Mammary epithelial cell (primary cell): ENCODE results near the gene KCNH1.

Source experiments
- EZH2 ChIP-seq: IDR thresholded peaks from 2 replicates; pipeline ENCODE4 v1.6.1; 2012; ENCODE audit warnings: low read length, inconsistent platforms, borderline replicate concordance
- TF ChIP-seq, protein P1 (sequence below), 2 donors: IDR thresholded peaks in 1 of 2; conservative IDR thresholded peaks in 1 of 2; 2 replicates each; pipeline ENCODE4 v1.5.1; 2011 to 2012; ENCODE audit warnings: inconsistent platforms in 2 of 2, low read length in 2 of 2, mild to moderate bottlenecking in 2 of 2, control low read depth in 1 of 2, low read depth in 1 of 2; ENCODE audit not compliant: insufficient read depth in 1 of 2; ENCODE audit errors: extremely low read depth in 1 of 2

DNA sequence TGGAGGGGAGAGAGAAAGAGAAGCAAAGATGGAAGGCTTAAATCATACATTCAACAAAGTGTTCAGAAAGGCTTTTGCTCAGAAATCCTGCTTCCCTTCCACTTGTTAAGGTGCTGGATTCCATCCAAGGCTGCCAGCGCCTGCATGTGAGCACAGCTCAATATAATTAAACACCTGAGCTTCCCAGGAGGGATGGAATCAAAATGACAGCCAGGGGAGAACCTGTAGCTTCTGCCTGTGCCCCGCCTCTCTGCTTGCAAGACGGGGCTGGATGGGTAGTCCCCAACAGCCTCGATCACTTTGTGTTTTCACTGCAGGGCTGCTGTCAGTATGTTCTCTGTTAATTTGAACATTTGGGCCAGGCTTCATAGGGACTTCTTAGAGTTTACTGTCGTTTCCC is 225.7 kb downstream of the KCNH1 start:
- TF ChIP-seq, protein P1, sequence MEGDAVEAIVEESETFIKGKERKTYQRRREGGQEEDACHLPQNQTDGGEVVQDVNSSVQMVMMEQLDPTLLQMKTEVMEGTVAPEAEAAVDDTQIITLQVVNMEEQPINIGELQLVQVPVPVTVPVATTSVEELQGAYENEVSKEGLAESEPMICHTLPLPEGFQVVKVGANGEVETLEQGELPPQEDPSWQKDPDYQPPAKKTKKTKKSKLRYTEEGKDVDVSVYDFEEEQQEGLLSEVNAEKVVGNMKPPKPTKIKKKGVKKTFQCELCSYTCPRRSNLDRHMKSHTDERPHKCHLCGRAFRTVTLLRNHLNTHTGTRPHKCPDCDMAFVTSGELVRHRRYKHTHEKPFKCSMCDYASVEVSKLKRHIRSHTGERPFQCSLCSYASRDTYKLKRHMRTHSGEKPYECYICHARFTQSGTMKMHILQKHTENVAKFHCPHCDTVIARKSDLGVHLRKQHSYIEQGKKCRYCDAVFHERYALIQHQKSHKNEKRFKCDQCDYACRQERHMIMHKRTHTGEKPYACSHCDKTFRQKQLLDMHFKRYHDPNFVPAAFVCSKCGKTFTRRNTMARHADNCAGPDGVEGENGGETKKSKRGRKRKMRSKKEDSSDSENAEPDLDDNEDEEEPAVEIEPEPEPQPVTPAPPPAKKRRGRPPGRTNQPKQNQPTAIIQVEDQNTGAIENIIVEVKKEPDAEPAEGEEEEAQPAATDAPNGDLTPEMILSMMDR (conservative IDR thresholded peaks at IDR 0.05 in 1 of 2, IDR thresholded peaks at IDR 0.05 in 1 of 2; ENCODE audit: extremely low read depth in 1 of 2, insufficient read depth in 1 of 2, low read depth in 1 of 2, low read length in 2 of 2): no peak
- no peak for TF ChIP-seq EZH2
